Body of pancreas (tissue), 4 donors: ENCODE results near the gene SOD2.

Experiments used
- POLR2A ChIP-seq, 3 donors: fragments of 450-650 bp; IDR thresholded peaks; one replicate each; pipeline ENCODE4 v1.6.1; 2016; ENCODE audit warnings: antibody characterized with exemption in 3 of 3, mild to moderate bottlenecking in 2 of 3
- TF ChIP-seq, protein P1 (sequence below), 7 experiments: fragments of 450-650 bp in 4 of 7; fragments of 200-600 bp in 3 of 7; sonication (generic) in 3 of 7; IDR thresholded peaks; one replicate each; pipeline ENCODE4 v1.5.1; 2016 to 2019; ENCODE audit warnings: antibody characterized with exemption in 7 of 7

DNA sequence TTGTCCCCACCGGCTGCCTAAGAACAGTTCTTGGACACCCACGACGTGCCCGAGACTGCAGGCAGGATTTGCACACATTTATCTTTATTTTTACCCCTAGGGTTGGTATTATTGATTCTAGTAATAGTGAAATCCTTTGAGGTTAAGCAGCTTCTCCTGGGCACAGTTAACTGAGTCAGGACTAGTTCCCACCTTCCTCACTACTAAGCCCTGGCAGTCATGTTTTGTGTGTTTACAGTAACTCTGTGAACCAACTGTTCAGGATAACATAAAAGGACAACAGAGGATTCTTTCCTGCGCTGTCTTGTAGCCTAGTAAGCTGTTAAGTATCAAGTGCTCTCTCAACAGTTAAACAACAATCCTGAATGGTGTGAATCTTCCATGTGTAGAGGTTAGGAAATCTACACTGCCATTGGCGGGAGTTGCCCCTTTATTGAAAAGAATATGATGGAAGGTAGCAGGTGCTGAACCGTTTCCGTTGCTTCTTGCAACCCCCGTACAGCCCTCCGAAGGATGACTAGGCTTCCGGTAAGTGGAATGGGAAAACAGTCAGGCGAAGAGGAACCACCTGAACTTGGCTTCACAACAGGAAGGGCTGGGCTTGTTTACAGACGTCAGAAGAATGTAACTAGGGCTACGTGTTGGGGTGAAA lies 979 bp upstream of the SOD2 start:
- TF ChIP-seq, protein P1, sequence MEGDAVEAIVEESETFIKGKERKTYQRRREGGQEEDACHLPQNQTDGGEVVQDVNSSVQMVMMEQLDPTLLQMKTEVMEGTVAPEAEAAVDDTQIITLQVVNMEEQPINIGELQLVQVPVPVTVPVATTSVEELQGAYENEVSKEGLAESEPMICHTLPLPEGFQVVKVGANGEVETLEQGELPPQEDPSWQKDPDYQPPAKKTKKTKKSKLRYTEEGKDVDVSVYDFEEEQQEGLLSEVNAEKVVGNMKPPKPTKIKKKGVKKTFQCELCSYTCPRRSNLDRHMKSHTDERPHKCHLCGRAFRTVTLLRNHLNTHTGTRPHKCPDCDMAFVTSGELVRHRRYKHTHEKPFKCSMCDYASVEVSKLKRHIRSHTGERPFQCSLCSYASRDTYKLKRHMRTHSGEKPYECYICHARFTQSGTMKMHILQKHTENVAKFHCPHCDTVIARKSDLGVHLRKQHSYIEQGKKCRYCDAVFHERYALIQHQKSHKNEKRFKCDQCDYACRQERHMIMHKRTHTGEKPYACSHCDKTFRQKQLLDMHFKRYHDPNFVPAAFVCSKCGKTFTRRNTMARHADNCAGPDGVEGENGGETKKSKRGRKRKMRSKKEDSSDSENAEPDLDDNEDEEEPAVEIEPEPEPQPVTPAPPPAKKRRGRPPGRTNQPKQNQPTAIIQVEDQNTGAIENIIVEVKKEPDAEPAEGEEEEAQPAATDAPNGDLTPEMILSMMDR (IDR thresholded peaks at IDR 0.05): no peak
- TF ChIP-seq POLR2A (IDR thresholded peaks at IDR 0.05): peak in 2 of 3 donors; percentile 5 to 36
